Activated CD8-positive, alpha-beta T cell treated with anti-CD3 and anti-CD28 coated beads for 36 hours (primary cell): Measurements from ENCODE around the gene TRAF3IP1. TPM values are rescaled to one million over a fixed set of nuclear protein-coding genes. Genes with fewer than 3 reads are reported as not detected.
A peak's percentile ranks its signal among the peaks of the same experiment; 100 is the strongest.

Experiments
- ATAC-seq: fragments of 200-7000 bp; cut with Tn5 transposase; one replicate; pipeline ENCODE4 v1.10.0; 2021; ENCODE audit warnings: mild to moderate bottlenecking, moderate library complexity
- CTCF ChIA-PET: fragments of 350-600 bp; sonication (Branson Sonifier 250); formaldehyde crosslinking; loops from one replicate; lab custom pipeline; 2021; ENCODE audit warnings: antibody characterized with exemption; lab: Charles Lee
- POLR2A ChIA-PET: fragments of 350-600 bp; sonication (Branson Sonifier 250); formaldehyde crosslinking; loops from one replicate; lab custom pipeline; 2021; ENCODE audit warnings: antibody characterized with exemption; lab: Charles Lee
- DNase-seq: peaks from one replicate; pipeline ENCODE4 v3.0.0-alpha.2; 2020
- H3K27ac Mint-ChIP-seq: one replicate; pipeline ENCODE4 v1.8.0; 2021; ENCODE audit warnings: mild to moderate bottlenecking, mixed read lengths
- H3K27me3 Mint-ChIP-seq: one replicate; pipeline ENCODE4 v1.8.0; 2021; ENCODE audit warnings: mixed read lengths
- H3K36me3 Mint-ChIP-seq: one replicate; pipeline ENCODE4 v1.8.0; 2021; ENCODE audit warnings: low read depth, mixed read lengths
- H3K4me1 Mint-ChIP-seq: one replicate; pipeline ENCODE4 v1.8.0; 2021; ENCODE audit warnings: low read depth, mixed read lengths
- H3K4me3 Mint-ChIP-seq: one replicate; pipeline ENCODE4 v1.8.0; 2021; ENCODE audit warnings: mild to moderate bottlenecking, moderate library complexity, mixed read lengths
- H3K9me3 Mint-ChIP-seq: one replicate; pipeline ENCODE4 v1.8.0; 2021; ENCODE audit warnings: mixed read lengths
- CTCF ChIP-seq: fragments of 200-600 bp; IDR thresholded peaks from one replicate; pipeline ENCODE4 v1.8.0; 2022; ENCODE audit warnings: antibody characterized with exemption, mild to moderate bottlenecking
- intact Hi-C: fragments of 100-400 bp; cut with micrococcal nuclease; formaldehyde crosslinking; loops from one replicate; pipeline ENCODE4 v1.10.0; 2022
- total RNA-seq, 2 experiments: library from RNA; stranded (reverse); gene quantifications; one replicate each; pipeline ENCODE4 v1.2.3, GENCODE V29; 2021

Gene TRAF3IP1
- total RNA-seq, 2 experiments from 2014 or later = 7.1 to 7.9 TPM

GRCh38 chr2:238285653-238286082 lies 34.6 kb upstream of the TRAF3IP1 start:
- POLR2A ChIA-PET = no interaction called here
- DNase-seq (no peak), ATAC-seq (no peak)
- intact Hi-C loops = no loop called here
- no peak for TF ChIP-seq CTCF
- no peak overlapping the region for H3K27ac Mint-ChIP-seq
- H3K4me3 Mint-ChIP-seq = no peak overlapping the region
- no peaks in the 10 kb centered on the region for H3K27me3 Mint-ChIP-seq
- CTCF ChIA-PET = interaction anchor here (1.4 to 5.3 kb wide), 2 partner anchors 22 to 28 kb away, joined by 3 to 29 read pairs; no protein-coding TSS in a partner anchor
- no peaks in the 10 kb centered on the region for H3K9me3 Mint-ChIP-seq
- peaks cover 2% of the 10 kb centered on the region for H3K36me3 Mint-ChIP-seq
- peaks cover 48% of the 10 kb centered on the region for H3K4me1 Mint-ChIP-seq

- Mint-ChIP-seq H3K36me3 (peaks cover 2% of the 10 kb centered on the region), H3K27me3 (no peaks in the 10 kb centered on the region), H3K9me3 (no peaks in the 10 kb centered on the region), H3K4me1 (peaks cover 47% of the 10 kb centered on the region), H3K27ac (no peak overlapping the region), H3K4me3 (no peak overlapping the region)
- ChIA-PET POLR2A (no interaction called here), CTCF (interaction anchor here (0.7 to 5.3 kb wide), 5 partner anchors 22 to 243 kb away, joined by 3 to 29 read pairs (median 3); no protein-coding TSS in a partner anchor)
- no peak for TF ChIP-seq CTCF
- ATAC-seq (no peak), DNase-seq (no peak)
- intact Hi-C loops = no loop called here
These were observed 34.2 kb upstream of the TRAF3IP1 start for GRCh38 chr2:238286095-238286494.

- ChIA-PET CTCF (interaction anchor here (0.7 to 5.3 kb wide), 4 partner anchors 23 to 242 kb away, joined by 3 to 29 read pairs (median 3); no protein-coding TSS in a partner anchor), POLR2A (interaction anchor here (0.9 kb wide), 1 partner anchor 288 kb away, joined by 3 read pairs; no protein-coding TSS in a partner anchor)
- intact Hi-C loops = no loop called here
- Mint-ChIP-seq H3K27me3 (no peaks in the 10 kb centered on the region), H3K4me3 (peak overlapping the region; percentile 83), H3K4me1 (peaks cover 45% of the 10 kb centered on the region), H3K27ac (no peak overlapping the region), H3K9me3 (no peaks in the 10 kb centered on the region), H3K36me3 (peaks cover 2% of the 10 kb centered on the region)
- no peak for TF ChIP-seq CTCF
- ATAC-seq (no peak), DNase-seq (peak; percentile 21)
These were observed 33.8 kb upstream of the TRAF3IP1 start for GRCh38 chr2:238286551-238286950.

- DNase-seq (peak; percentile 53), ATAC-seq (no peak)
- POLR2A ChIA-PET = interaction anchor here (0.9 to 2.3 kb wide), 5 partner anchors 8 to 289 kb away, joined by 3 to 9 read pairs (median 4); no protein-coding TSS in a partner anchor
- Mint-ChIP-seq H3K27me3 (no peaks in the 10 kb centered on the region), H3K9me3 (no peaks in the 10 kb centered on the region), H3K27ac (peak overlapping the region; percentile 87), H3K4me1 (peaks cover 44% of the 10 kb centered on the region), H3K36me3 (peaks cover 2% of the 10 kb centered on the region), H3K4me3 (peak overlapping the region; percentile 83)
- TF ChIP-seq CTCF = no peak
- CTCF ChIA-PET = interaction anchor here (0.9 to 2.6 kb wide), 4 partner anchors 24 to 70 kb away, joined by 3 to 12 read pairs (median 3); no protein-coding TSS in a partner anchor
- intact Hi-C loops = no loop called here
These were observed 33.2 kb upstream of the TRAF3IP1 start for GRCh38 chr2:238286987-238287736.
